Activated gamma-delta T cell (primary cell): Measurements from ENCODE around the gene CSPG4.
"Not testable (repeated sequence)": the region's sequence is repeated elsewhere in the genome, so short reads cannot be mapped to it uniquely, and the experiment has no call there.

ENCODE experiments used
- DNase-seq: peaks from one replicate; lab custom pipeline; 2025; lab: John Stamatoyannopoulos, UW

CSPG4 gene

GRCh38 chr15:75648156-75649000 is 64.3 kb downstream of the CSPG4 start:
- DNase-seq, result no peak

GRCh38 chr15:75647370-75648155 is 65.1 kb downstream of the CSPG4 start, which contains the start of gene SNX33:
SNX33 (plus strand) TSS chr15:75647912; CDS start chr15:75649103, 1,191 bp downstream.
- peak; percentile 53 for DNase-seq

DNA sequence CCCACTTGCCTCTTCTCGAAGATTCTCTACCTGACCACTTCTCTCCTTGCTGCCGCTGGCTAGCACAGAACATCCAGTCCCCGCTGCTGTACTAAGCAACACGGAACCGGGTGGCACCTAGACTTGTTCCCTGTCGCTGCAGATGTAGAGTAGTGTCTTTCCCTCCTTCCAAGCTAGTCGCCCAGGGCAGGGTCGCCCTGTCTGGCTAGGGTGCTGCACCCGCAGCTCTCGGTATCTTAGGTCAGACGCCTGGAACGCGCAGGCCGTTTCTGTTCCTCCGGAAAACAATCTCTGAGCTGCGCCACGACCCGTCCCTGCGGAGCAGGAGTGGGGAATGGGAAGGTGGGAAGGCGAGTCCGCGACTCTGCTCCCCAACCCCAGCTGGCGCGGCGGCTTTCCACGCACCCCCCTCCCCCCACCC is 65.7 kb downstream of the CSPG4 start:
- no peak for DNase-seq

- no peak for DNase-seq
These were observed 66.3 kb downstream of the CSPG4 start for GRCh38 chr15:75646112-75646943.

DNA sequence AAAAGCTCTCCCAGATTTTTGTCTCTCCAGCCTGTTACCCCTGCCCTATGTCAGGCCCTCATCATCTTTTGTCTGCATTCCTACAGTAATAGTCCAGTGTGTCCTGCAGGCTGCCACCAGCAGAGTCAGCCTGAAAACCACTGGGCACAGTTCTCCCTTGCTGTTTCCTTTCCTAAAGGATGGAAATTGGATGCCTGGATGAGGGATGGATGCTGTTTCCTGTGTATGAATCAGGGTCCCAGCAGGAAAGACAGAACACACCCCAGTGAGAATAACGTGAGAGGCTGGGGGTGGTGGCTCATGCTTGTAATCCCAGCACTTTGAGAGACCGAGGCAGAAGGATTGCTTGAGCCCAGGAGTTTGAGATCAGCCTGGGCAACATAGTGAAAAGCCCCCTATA is 68.3 kb downstream of the CSPG4 start:
- DNase-seq, result no peak

GRCh38 chr15:75641603-75642002 is 71.0 kb downstream of the CSPG4 start:
- DNase-seq, result no peak

DNA sequence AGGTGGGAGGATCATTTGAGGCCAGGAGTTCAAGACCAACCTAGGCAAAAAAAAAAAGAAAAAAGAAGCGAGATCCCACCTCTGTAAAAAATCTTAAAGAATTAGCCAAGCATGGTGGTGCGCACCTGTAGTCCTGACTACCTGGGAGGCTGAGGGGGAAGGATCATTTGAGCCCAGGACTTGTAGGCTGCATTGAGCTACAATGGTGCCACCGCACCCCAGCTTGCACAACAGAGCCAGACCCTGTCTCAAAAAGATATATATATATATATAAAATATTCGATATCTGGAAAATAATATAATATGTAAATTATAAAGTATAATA is 71.5 kb downstream of the CSPG4 start:
- DNase-seq, result no peak

- DNase-seq, result peak; percentile 27
These were observed 72.0 kb downstream of the CSPG4 start for GRCh38 chr15:75640483-75641178.

DNA sequence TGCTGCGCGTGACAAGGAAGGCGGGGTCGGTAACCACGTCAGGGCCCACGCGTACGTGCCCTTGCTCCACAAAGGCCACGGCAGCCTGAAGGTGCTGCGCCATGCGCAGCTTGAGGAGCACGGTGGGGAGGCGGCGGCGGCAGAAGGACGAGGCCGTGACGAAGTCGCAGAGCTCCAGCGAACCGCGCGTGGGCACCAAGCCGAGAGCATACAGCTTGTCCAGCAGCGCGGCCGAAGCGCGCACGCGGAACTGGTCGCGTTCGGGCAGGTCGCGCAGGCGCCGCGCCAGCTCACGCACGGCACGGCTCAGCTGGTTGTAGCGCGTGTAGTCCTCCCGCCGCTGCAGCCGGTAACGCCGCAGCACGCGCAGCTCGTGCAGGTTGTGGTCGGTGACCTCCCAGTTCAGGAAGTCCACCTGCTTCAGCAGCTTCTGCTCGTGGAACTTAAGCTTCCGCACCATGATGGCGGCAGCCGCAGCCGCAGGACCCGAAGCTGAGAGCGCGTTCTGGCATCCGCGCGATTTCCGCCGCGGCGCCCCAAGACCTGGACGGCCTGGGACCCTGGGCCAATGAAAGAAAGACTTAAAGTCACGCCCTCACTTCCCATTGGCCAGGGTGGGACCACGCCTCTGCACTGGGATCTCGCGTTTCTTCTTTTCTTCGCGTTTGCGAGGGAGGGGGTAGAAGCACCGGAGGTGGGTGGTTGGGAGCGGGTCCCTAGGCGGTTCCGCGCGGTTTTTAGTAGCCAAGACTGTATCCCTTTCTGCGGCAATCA is 72.8 kb downstream of the CSPG4 start, which contains the start of gene IMP3:
IMP3 (minus strand) TSS at position 516 of the 774 bp plus-strand sequence; CDS start at position 460, 56 bp downstream.
- DNase-seq, result peak; percentile 87

DNA sequence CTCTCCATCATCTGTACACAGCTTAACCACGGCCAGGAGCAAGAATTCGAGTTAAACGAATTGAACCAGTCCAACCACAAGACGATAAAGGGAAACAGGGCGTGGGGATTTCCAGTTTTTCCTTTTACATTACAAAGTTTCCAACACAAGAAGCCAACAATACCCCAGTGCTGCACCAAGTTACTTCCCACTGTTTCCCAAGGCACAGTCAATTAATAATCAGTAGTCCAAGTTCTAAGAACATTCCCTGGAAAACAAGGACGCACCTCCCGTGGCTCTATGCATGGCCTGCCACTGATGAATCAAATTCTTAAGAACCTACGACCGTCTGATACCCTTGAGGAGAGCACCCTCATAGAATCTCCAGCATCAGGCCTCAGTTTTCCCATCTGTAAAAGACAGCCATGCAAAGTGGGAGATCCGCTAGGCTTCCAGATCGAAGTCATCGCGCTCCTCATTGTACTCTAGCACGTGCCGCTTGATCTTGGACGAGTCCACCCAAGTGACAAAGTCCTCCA is 73.4 kb downstream of the CSPG4 start:
- DNase-seq, result no peak

- DNase-seq, result no peak
These were observed 75.2 kb downstream of the CSPG4 start for GRCh38 chr15:75637245-75638009.

DNA sequence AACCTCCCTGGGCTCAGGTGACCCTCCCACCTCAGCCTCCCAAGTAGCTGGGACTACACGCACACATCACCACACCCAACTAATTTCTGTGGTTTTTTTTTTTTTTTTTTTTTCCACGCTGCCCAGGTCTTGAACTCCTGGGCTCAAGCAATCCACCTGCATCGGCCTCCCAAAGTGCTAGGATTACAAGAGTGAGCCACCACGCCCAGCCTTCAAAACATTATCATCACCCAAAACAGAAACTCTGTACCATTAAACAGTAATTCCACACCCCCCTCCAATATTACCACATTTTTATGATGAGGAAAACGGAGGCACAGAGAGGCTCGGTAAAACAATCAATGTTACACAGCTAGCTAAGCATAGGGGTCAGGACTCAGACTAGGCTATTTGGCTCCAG is 76.6 kb downstream of the CSPG4 start:
- DNase-seq, result no peak

DNA sequence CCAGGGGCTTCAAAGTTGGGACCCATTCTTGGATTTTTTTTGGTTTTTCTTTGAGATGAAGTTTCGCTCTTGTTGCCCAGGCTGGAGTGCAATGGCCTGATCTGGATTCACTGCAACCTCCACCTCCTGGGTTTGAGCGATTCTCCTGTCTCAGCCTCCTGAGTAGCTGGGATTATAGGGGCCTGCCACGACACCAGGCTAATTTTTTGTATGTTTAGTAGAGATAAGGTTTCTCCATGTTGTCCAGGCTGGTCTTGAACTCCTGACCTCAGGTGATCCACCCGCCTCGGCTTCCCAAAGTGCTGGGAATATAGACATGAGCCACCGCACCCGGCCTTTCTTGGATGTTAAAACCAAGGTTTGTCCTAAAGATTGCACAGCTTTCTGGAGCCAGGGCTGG is 78.7 kb downstream of the CSPG4 start:
- not testable (repeated sequence) for DNase-seq

DNA sequence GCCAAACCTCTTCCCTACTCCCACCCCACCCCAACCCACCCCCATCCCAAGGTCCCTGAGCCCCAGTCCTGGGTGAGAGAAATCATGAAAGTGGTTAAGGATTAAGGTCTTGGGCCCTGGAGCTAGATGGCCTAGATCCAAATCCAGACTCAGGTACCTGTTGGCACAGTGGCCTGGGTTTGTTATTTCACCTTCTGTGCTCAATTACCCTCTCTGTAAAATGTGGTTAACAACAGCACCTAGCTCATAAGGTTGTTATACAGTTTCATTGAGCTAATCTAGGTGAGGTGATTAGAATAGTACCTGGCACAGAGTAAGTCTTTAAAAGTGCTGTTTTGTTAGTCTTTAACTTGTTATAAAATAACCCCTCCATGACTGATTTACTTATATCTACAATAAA is 80.7 kb downstream of the CSPG4 start:
- DNase-seq, result no peak

- peak; percentile 87 for DNase-seq
These were observed 86.9 kb downstream of the CSPG4 start, which contains the start of gene SNUPN for GRCh38 chr15:75625542-75626347. SNUPN (minus strand) TSS chr15:75625725; CDS start chr15:75621051, 4,674 bp downstream.
